Stimulated activated CD8-positive, alpha-beta memory T cell treated with anti-CD3 and anti-CD28 coated beads, Interleukin-4, amount 100 ng/mL, for 48 hours (primary cell): ENCODE results near the gene TIPIN.

Experiments used
- DNase-seq: peaks from one replicate; pipeline ENCODE4 v3.0.0-alpha.2; 2020

Gene TIPIN

DNA sequence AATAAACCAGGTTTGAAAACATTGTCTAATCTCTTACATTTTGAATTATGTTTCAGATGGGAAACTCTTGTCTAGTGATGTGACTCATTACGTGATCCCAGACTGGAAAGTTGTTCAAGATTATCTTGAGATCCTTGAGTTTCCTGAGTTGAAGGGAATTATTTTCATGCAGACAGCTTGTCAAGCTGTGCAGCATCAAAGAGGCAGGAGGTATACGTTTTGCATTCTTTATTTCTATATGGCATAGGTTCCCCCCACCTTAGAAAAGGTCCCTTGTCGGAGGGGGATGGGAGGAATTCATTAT lies 61.6 kb downstream of the TIPIN start:
- no peak for DNase-seq

DNA sequence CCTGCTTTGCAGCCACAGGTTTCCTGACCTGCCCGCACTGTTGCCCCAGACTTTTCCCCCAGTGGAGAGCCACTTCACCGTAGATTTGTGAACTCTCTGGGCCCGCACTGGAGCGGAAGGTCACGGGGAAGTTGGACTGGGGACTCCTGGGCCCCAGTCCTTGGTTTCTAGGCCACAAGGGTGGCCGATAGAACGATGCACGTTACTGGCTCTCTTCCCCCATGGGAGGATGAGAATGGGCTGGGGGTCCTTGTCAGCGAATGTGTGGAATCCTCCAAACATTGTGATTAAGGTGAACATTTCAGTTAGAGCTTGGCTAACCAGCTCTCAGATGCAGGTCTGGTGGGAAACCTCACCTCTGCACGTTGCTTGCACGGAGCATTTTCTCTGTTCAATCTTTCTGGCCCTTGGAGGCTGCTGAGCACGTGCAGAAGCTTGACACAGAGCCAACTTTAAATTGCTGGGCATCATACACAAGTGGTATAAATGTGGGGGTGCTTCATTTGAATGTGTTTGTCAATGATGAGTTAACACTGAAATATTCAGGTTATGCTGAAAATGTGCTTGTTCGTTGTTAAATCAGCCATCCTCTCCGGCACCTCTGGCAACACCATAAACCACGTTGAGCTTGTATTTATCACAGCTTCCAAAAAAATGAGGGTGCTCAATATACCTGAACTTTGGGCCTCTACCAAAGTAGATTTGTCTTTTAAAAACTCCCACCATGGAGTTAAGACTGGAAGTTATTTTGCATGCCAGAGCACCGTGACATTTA lies 62.1 kb downstream of the TIPIN start:
- DNase-seq, result no peak

DNA sequence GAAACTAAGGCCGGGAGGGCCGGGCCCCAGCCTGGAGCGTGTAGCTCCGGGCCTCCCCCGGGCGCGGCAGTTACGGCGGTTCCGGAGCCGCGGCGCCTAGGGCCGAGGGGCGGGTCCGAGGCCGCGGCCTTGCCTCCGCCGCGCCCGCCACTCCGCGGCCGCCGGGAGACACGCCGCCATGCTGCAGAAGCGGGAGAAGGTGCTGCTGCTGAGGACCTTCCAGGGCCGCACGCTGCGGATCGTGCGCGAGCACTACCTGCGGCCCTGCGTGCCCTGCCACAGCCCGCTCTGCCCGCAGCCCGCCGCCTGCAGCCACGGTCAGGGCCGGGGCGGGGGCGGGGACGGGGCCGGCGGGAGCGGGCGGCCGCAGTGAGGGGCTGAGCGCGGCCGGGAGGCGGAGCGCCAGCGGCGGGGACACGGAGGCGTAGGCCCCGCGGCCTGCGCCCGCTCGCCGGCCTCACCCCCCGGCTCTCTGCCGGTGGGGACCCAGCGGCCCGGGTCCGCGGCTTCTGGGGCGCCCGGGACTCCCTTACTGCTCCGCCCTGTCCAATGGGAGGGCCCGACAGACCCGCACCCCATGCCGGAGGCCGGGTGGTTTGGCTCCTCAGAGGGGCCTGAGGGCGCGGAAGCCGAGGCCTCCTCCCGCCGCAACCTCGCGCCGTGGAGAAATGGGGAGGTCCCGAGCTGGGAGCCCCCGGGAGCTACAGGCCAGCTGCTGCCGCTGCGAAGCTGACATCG lies 62.9 kb downstream of the TIPIN start, which contains the start of gene DIS3L:
Gene DIS3L (plus strand): TSS at position 150 of the 738 bp plus-strand sequence. CDS start 29 bp downstream, at position 179.
- DNase-seq, result peak; percentile 76

DNA sequence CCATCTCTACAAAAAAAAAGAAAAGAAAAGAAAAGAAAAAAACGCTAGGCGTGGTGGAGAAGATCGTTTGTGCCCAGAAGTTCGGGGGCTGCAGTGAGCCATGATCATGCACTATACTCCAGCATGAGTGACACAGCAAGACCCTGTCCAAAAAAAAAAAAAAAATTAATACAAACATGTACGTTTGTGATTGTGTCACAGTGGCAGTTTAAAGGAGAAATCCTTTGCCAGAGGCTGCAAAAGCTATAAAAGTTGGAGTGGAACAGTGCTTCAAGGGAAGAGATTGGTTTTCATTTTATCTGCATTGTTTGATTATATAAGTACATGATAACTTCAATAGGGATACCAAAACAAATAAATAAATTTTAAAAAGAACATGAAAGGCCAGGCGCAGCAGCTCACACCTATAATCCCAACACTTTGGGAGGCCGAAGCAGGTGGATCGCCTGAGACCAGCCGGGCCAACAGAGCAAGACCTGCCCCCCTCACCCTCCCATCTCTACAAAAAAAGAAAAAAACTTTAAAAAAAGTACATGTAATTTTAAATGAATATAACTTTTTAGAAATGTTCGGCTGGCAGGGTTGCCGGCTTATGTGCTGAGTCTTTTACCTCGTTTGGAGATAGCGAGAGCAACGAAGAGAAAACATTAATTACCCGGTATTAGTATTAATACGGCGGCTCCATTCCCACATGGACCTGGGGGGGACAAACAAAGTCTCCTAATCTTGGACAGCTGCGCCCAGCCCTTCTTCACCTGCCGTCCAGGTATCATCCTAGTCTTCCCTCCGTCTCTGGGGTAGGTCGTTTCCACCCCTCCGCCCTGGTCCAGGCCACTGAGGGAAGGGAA lies 63.7 kb downstream of the TIPIN start:
- peak; percentile 27 for DNase-seq

DNA sequence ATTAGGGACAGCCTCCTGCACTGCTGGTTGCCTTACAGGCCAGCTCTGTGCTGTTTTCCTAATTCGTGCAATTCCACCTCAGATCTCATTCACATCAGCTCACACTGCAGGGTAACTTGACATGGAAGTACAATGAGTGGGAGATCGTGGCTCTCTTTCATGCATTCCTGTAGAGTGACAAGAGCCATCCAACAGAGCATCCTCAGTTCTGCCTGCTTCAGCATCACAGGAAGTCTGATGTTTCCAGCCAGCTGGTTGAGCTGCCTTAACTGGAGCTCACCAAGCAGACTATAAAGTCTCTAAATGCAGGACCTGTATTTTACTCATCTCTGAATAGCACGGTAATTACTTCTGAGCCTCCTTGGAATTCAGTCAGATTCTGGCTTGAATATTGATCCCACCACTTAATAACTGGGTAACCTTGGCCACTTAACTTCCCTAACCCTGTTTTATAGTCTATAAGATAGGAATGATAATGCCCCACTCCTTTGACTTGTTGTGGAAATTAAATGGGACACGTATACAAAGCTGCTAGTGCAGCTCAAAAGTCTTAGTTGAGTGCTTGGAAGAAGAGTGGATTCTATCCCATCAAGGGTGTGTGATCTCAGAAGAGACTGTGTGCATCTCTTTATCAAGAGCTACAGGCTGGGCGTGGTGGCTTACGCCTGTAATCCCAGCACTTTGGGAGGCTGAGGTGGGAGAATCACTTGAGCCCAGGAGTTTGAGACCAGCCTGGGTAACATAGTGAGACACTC lies 64.5 kb downstream of the TIPIN start:
- no peak for DNase-seq

DNA sequence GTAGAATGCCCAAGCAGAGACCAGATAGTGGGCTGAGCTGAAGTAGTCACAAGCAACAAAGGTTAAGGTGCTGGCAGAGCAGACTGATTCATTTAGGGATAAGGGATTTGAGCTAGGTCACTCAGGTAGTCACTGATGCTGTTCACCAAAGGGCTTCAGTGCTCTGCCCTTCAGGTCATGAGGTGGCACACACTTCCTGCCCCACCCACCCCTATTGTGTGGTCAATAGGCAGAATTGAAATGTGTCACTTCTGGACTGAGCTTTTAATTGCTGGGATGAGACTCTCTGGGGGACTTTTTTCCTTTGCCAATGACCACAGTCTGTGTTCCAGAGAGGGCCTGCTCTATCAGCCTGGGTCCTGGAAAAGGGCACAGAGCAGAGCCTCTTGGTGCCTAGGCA lies 66.0 kb downstream of the TIPIN start:
- peak; percentile 28 for DNase-seq

DNA sequence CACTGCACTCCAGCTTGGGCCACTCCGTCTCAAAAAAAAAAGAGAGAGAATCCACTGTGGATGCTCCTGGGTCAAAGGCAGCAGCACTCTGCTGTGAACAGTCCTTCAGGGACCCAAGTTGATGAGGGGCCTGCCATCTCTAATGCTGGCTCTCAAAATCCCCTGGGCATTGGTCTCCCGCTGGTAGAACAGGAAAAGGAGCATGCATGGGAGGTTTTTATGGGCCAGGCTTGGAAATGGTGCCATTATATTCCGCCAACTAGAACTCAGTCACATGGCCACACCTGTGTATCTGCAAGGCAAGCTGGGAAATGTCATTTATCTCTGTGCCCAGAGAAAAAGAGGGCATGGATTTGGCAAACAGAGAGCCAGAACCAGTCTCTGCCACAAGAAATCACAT lies 66.5 kb downstream of the TIPIN start:
- DNase-seq, result no peak

DNA sequence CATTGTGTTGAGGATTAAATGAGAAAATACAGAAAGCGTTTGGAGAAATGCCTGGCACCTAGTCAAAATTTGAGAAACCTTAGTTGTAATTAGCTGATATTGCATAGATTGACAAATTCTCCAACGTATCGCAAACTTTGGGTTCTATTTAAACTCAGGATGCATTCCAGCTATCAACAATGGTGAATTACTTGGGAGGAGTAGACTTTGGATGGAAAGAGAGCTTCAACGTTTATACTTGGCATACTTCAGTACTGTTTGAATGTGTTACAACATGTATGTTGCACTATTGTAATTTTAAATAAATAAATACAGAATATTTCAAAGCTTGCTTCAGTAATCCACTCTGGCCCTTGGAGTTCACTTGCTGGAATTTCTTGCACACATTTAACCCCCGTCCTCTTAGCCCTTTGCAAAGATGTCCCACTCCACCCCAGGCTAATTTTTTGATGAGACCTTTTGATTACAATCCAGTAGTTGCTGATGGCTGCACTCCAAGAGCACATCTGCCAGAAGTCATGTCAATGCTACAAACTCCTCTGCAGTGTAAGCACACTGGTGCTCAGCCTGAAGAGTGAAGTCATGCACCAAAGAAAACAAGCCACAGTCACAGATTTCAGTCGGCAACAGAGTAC lies 67.8 kb downstream of the TIPIN start:
- no peak for DNase-seq

DNA sequence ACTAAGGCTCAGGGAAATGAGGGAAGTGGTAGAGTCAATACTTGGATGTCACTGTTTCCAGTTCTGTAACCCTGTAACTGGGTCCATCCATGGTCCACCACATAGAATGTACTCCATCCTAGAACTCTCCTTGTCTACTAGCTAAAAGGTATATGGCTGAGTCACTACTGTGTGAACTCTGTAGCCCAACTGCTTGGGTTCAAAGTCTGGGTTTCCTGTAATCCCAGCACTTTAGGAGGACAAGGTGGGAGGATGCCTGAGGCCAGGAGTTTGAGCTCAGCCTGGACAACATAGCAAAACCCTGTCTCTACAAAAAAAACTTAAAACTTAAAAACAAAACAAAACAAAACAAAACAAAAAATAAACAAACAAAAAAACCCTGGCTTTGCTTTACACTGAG lies 68.4 kb downstream of the TIPIN start:
- no peak for DNase-seq

DNA sequence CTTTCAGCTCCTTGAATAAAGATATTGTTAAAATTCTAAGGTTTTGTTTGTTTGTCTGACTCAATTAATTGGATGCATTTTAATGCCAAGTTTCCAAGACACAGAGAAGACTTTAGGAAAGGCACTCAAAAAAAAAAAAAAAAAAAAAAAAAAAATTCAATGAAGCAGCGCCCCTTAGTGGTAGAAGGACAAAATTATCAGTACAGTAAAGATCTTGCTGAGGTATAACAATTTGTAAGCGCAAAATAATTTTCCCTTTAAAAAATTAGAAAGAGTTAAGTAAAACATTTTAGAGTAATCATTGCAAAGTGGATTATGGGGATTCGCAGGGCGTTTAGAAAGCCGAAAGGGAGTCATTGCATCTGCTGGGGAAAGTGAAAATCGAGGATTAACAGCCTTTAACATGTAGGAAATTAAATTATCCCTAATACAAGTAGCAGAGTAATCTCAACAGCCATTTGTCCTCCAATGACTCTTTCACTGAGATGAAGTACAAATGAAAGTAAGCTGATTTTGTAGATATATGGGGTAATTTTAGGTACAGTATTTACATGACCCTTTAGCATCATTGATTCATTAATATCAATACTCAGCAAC lies 68.9 kb downstream of the TIPIN start:
- no peak for DNase-seq
